MM.1S (cell line): ENCODE results near the gene ZNF488.

Experiments
- DNase-seq: peaks from one replicate; pipeline ENCODE4 v3.0.0-alpha.2; 2015
- H2AFZ ChIP-seq: fragments of 300-600 bp; sonication (generic); 2 replicates; pipeline ENCODE4 v1.6.0; 2016; ENCODE audit warnings: antibody characterized with exemption, low read length
- H3F3A ChIP-seq: fragments of 300-600 bp; sonication (generic); 2 replicates; pipeline ENCODE4 v1.6.1; 2016; ENCODE audit warnings: mild to moderate bottlenecking, antibody characterized with exemption, low read length, moderate library complexity, mixed read lengths; ENCODE audit not compliant: insufficient read depth
- H3K27ac ChIP-seq: fragments of 300-600 bp; sonication (generic); 2 replicates; pipeline ENCODE4 v1.5.1; 2016; ENCODE audit warnings: mild to moderate bottlenecking, low read length
- H3K27me3 ChIP-seq: fragments of 300-600 bp; sonication (generic); replicated peaks from 2 replicates; pipeline ENCODE4 v1.6.0; 2016; ENCODE audit warnings: low read length; ENCODE audit not compliant: insufficient read depth
- H3K36me3 ChIP-seq: fragments of 300-600 bp; sonication (generic); replicated peaks from 2 replicates; pipeline ENCODE4 v1.6.1; 2016; ENCODE audit warnings: mild to moderate bottlenecking, low read length, mixed read lengths; ENCODE audit not compliant: insufficient read depth
- H3K4me1 ChIP-seq: fragments of 300-600 bp; sonication (generic); 2 replicates; pipeline ENCODE4 v1.6.1; 2016; ENCODE audit warnings: low read length, mixed read lengths
- H3K4me2 ChIP-seq: fragments of 300-600 bp; sonication (generic); 2 replicates; pipeline ENCODE4 v1.6.0; 2016; ENCODE audit warnings: low read depth, low read length
- H3K4me3 ChIP-seq: fragments of 300-600 bp; sonication (generic); 2 replicates; pipeline ENCODE4 v1.5.1; 2016; ENCODE audit warnings: low read length, mixed read lengths
- H3K79me2 ChIP-seq: fragments of 300-600 bp; sonication (generic); 2 replicates; pipeline ENCODE4 v1.6.1; 2016; ENCODE audit warnings: mixed run types, low read length, mixed read lengths
- H3K9ac ChIP-seq: fragments of 300-600 bp; sonication (generic); 2 replicates; pipeline ENCODE4 v1.6.1; 2016; ENCODE audit warnings: low read length, mixed read lengths
- H3K9me2 ChIP-seq: fragments of 300-600 bp; sonication (generic); replicated peaks from 2 replicates; pipeline ENCODE4 v1.6.1; 2016; ENCODE audit warnings: mild to moderate bottlenecking, low read length, mixed read lengths; ENCODE audit not compliant: insufficient read depth
- H3K9me3 ChIP-seq: fragments of 300-600 bp; sonication (generic); replicated peaks from 2 replicates; pipeline ENCODE4 v1.6.1; 2016; ENCODE audit warnings: mild to moderate bottlenecking, low read length, mixed read lengths; ENCODE audit not compliant: insufficient read depth
- H4K20me1 ChIP-seq: fragments of 300-600 bp; sonication (generic); 2 replicates; pipeline ENCODE4 v1.6.1; 2016; ENCODE audit warnings: mild to moderate bottlenecking, low read length, moderate library complexity, mixed read lengths; ENCODE audit not compliant: insufficient read depth
- CTCF ChIP-seq: fragments of 300-600 bp; sonication (generic); IDR thresholded peaks from 2 replicates; pipeline ENCODE4 v1.5.1; 2016; ENCODE audit warnings: antibody characterized with exemption, low read length, mixed read lengths
- EZH2 ChIP-seq: fragments of 300-600 bp; sonication (generic); optimal IDR thresholded peaks from 2 replicates; pipeline ENCODE3; 2017; ENCODE audit warnings: low read depth, mild to moderate bottlenecking, antibody characterized with exemption, low read length, mixed read lengths
- EZH2phosphoT487 ChIP-seq: fragments of 300-600 bp; sonication (generic); IDR thresholded peaks from 2 replicates; pipeline ENCODE4 v1.6.1; 2018; ENCODE audit warnings: antibody characterized with exemption, low read length

The ZNF488 gene, protein sequence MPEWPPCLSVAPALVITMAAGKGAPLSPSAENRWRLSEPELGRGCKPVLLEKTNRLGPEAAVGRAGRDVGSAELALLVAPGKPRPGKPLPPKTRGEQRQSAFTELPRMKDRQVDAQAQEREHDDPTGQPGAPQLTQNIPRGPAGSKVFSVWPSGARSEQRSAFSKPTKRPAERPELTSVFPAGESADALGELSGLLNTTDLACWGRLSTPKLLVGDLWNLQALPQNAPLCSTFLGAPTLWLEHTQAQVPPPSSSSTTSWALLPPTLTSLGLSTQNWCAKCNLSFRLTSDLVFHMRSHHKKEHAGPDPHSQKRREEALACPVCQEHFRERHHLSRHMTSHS

DNA sequence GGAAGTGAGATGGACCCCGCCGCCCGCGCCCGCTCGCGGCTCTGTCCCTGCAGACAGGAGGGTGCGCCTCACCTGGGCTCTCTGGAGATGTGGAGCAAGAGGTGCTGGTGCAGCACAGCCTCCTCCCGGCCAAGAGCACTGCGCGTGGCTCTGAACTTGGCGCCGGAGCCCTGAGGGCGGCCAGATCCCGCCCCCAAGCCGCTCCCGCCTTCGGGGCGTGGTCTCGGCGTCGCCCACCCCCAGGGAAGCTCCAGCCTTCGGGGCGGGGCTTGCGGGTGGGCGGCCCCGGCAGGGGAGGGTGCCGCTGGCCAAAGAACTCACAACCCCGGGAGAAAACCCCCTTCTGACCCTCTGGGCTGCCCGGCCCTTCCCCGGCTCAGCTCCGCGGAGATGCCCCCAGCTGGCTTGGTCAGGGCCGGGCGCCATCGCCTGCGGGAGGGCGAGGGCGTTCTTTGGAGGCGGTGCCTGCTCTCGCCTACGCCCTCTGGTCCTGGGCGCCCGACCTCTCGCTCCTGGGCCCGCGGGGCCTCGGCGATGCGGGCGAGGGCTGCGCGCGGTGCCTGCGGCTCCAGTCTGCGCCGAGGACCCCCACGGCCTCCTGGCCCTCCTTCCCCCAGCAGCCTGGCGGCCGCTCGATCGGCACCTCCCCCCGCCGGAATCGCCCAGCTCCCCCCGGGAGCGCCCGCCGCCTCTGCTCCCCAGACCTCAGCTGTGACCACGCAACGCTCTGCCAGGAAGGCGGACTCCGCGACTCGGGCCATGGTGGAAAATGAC is at the start of gene ZNF488:
TSS of gene ZNF488 (minus strand) at position 146 of the 774 bp plus-strand sequence. CDS start 15,464 bp downstream, outside the sequence.
- Histone ChIP-seq H3K9me3 (no peaks in the 10 kb centered on the region), H3K9ac (no peak within 1 kb of the TSS), H3F3A (no peaks in the 10 kb centered on the region), H3K27me3 (peaks cover 58% of the 10 kb centered on the region), H3K79me2 (no peaks in the 10 kb centered on the region), H4K20me1 (no peaks in the 10 kb centered on the region; the same call in 1 of the 2 replicates), H3K4me2 (peak within 1 kb of the TSS; percentile 81), H3K27ac (no peak within 1 kb of the TSS), H2AFZ (peak within 1 kb of the TSS; percentile 89), H3K4me3 (peak within 1 kb of the TSS; percentile 86), H3K9me2 (no peaks in the 10 kb centered on the region), H3K36me3 (no peaks in the 10 kb centered on the region), H3K4me1 (peaks cover 4% of the 10 kb centered on the region; the same call in 1 of the 2 replicates)
- TF ChIP-seq EZH2 = no peak
- no peak for TF ChIP-seq CTCF
- TF ChIP-seq EZH2phosphoT487 = no peak
- peak; percentile 87 for DNase-seq

DNA sequence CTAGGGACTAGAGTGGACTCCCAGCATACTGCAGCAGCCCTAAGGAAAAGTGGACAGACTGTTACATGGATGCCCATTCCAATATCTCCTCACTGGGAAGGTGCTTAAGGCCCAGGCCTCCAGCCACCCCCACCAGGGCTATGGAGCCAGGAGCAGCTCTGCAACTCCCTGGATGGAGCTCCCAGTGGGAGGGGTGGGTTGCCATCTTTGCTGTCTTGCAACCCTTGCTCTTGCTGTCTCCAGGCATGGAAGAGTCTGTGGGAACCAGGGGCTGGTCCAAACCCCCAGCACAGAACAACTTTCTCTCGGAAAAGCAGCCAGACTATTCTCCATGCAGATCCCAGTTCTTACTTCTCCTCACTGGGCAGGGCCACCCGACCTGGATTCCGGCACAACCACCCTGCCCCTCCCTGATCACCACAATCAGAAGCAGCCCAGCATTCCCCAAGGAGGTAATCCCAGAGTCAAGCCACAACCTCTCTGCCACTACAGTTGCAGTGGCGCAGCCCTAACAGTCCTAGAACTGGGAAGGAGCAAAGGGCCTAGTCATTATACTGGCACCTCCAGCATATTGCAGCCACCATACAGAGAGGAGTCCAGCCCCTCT is 41.8 kb upstream of the ZNF488 start:
- Histone ChIP-seq H3K9ac (no peak overlapping the region), H3K4me2 (no peak overlapping the region), H3K36me3 (no peaks in the 10 kb centered on the region), H3K27ac (no peak overlapping the region), H3K4me1 (no peaks in the 10 kb centered on the region), H3K27me3 (no peaks in the 10 kb centered on the region), H3F3A (no peaks in the 10 kb centered on the region), H3K9me3 (no peaks in the 10 kb centered on the region), H3K79me2 (no peaks in the 10 kb centered on the region), H4K20me1 (no peaks in the 10 kb centered on the region), H3K9me2 (no peaks in the 10 kb centered on the region), H3K4me3 (no peak overlapping the region), H2AFZ (no peak overlapping the region)
- no peak for TF ChIP-seq EZH2phosphoT487
- TF ChIP-seq EZH2 = no peak
- no peak for TF ChIP-seq CTCF
- no peak for DNase-seq

- H3K9me2 ChIP-seq = no peaks in the 10 kb centered on the region
- no peaks in the 10 kb centered on the region for H3K4me1 ChIP-seq
- no peaks in the 10 kb centered on the region for H3K36me3 ChIP-seq
- no peak overlapping the region for H3K27ac ChIP-seq
- no peak for DNase-seq
- no peaks in the 10 kb centered on the region for H4K20me1 ChIP-seq
- H3K79me2 ChIP-seq = no peaks in the 10 kb centered on the region
- no peak for TF ChIP-seq CTCF
- no peak for TF ChIP-seq EZH2phosphoT487
- TF ChIP-seq EZH2 = no peak
- H3K27me3 ChIP-seq = no peaks in the 10 kb centered on the region
- no peaks in the 10 kb centered on the region for H3K9me3 ChIP-seq
- H3K4me2 ChIP-seq = no peak overlapping the region
- H3K4me3 ChIP-seq = no peak overlapping the region
- H3K9ac ChIP-seq = no peak overlapping the region
- no peak overlapping the region for H2AFZ ChIP-seq
- no peaks in the 10 kb centered on the region for H3F3A ChIP-seq
These were observed 40.1 kb upstream of the ZNF488 start for GRCh38 chr10:47424231-47424630.
